GM12864 (cell line): Measurements from ENCODE around the gene TTL.
"Not testable (repeated sequence)": the region's sequence is repeated elsewhere in the genome, so short reads cannot be mapped to it uniquely, and the experiment has no call there.

Source experiments
- DNase-seq: peaks from one replicate; pipeline ENCODE4 v3.0.0-alpha.2; 2011; ENCODE audit warnings: low read depth
- H3K4me3 ChIP-seq: 2 replicates; pipeline ENCODE4 v1.5.1; 2011; ENCODE audit warnings: mild to moderate bottlenecking, low read depth, low read length, control low read depth
- CTCF ChIP-seq: IDR thresholded peaks from 2 replicates; pipeline ENCODE4 v1.5.1; 2011; ENCODE audit warnings: low read depth, mild to moderate bottlenecking, moderate library complexity, low read length, control low read depth, inconsistent platforms; ENCODE audit errors: missing control alignments

TTL gene

GRCh38 chr2:112493048-112493447 lies 11.1 kb downstream of the TTL start:
- TF ChIP-seq CTCF, result no peak
- H3K4me3 ChIP-seq, result no peak overlapping the region
- DNase-seq, result no peak

- TF ChIP-seq CTCF, result no peak
- no peak overlapping the region for H3K4me3 ChIP-seq
- no peak for DNase-seq
Measured at GRCh38 chr2:112493858-112494648, 12.1 kb downstream of the TTL start.

GRCh38 chr2:112494828-112495227 lies 12.9 kb downstream of the TTL start:
- no peak overlapping the region for H3K4me3 ChIP-seq
- no peak for DNase-seq
- TF ChIP-seq CTCF, result no peak

GRCh38 chr2:112495878-112496277 lies 13.9 kb downstream of the TTL start:
- H3K4me3 ChIP-seq, result not testable (repeated sequence)

GRCh38 chr2:112500850-112501484 lies 19.0 kb downstream of the TTL start:
- not testable (repeated sequence) for H3K4me3 ChIP-seq, DNase-seq
- peak; percentile 42 for TF ChIP-seq CTCF

More at GRCh38 chr2:112495878-112496277, 13.9 kb downstream of the TTL start:
- not testable (repeated sequence) for DNase-seq

- not testable (repeated sequence) for DNase-seq, H3K4me3 ChIP-seq
Measured at GRCh38 chr2:112509239-112509998, 27.5 kb downstream of the TTL start.

GRCh38 chr2:112516801-112517200 lies 34.8 kb downstream of the TTL start:
- no peak for TF ChIP-seq CTCF
- DNase-seq, result no peak
- no peak overlapping the region for H3K4me3 ChIP-seq
